Transverse colon (tissue), 4 donors: ENCODE results near the gene SPTBN5.

ENCODE experiments used
- POLR2A ChIP-seq: fragments of 450-650 bp; IDR thresholded peaks from one replicate; pipeline ENCODE4 v1.6.1; 2016; ENCODE audit warnings: antibody characterized with exemption, mild to moderate bottlenecking, moderate library complexity
- POLR2AphosphoS5 ChIP-seq, 3 donors: sonication (generic); formaldehyde crosslinking; IDR thresholded peaks; one replicate each; pipeline ENCODE4 v1.6.1; 2016; ENCODE audit warnings: antibody characterized with exemption in 3 of 3
- TF ChIP-seq, protein P1 (sequence below), 5 experiments: fragments of 200-600 bp in 3 of 5; fragments of 450-650 bp in 2 of 5; sonication (generic) in 3 of 5; IDR thresholded peaks; 1 replicate in 2 of 5; 2 replicates in 3 of 5; pipeline ENCODE4 v1.5.1; 2016 to 2017; ENCODE audit warnings: antibody characterized with exemption in 5 of 5, inconsistent platforms in 3 of 5, mild to moderate bottlenecking in 2 of 5, moderate library complexity in 1 of 5

DNA sequence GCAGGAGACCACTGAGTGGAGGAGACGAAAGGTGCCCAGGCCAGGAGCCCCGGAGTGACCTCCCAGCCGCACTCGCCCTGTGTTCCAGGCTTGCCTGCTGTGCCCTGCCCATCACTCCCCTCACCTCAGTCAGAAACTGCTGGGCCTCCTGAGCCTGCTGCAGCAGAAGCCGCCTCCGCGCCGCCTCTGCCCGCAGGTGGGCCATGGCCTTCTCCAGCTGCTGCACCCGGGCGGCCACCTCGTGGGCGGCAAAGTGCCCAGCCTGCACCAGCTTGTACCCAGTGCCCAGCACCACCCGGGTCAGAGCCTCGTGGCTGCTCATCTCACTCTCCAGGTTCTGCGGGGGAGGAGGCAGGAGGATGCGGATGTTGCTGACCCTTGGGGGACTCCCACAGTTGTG is 37.6 kb downstream of the SPTBN5 start:
- no peak for TF ChIP-seq POLR2A
- TF ChIP-seq, protein P1, sequence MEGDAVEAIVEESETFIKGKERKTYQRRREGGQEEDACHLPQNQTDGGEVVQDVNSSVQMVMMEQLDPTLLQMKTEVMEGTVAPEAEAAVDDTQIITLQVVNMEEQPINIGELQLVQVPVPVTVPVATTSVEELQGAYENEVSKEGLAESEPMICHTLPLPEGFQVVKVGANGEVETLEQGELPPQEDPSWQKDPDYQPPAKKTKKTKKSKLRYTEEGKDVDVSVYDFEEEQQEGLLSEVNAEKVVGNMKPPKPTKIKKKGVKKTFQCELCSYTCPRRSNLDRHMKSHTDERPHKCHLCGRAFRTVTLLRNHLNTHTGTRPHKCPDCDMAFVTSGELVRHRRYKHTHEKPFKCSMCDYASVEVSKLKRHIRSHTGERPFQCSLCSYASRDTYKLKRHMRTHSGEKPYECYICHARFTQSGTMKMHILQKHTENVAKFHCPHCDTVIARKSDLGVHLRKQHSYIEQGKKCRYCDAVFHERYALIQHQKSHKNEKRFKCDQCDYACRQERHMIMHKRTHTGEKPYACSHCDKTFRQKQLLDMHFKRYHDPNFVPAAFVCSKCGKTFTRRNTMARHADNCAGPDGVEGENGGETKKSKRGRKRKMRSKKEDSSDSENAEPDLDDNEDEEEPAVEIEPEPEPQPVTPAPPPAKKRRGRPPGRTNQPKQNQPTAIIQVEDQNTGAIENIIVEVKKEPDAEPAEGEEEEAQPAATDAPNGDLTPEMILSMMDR (IDR thresholded peaks at IDR 0.05) = no peak
- TF ChIP-seq POLR2AphosphoS5 (IDR thresholded peaks at IDR 0.05) = no peak
